HG03045 (cell line): Measurements from ENCODE around the gene IGSF3.
"Not testable (repeated sequence)": the region's sequence is repeated elsewhere in the genome, so short reads cannot be mapped to it uniquely, and the experiment has no call there.

Experiments used
- ATAC-seq: cut with Tn5 transposase; IDR thresholded peaks from one replicate; pipeline ENCODE4 v1.9.1; 2021; ENCODE audit warnings: mild to moderate bottlenecking, moderate library complexity; ENCODE audit not compliant: unreplicated experiment

The IGSF3 gene

DNA sequence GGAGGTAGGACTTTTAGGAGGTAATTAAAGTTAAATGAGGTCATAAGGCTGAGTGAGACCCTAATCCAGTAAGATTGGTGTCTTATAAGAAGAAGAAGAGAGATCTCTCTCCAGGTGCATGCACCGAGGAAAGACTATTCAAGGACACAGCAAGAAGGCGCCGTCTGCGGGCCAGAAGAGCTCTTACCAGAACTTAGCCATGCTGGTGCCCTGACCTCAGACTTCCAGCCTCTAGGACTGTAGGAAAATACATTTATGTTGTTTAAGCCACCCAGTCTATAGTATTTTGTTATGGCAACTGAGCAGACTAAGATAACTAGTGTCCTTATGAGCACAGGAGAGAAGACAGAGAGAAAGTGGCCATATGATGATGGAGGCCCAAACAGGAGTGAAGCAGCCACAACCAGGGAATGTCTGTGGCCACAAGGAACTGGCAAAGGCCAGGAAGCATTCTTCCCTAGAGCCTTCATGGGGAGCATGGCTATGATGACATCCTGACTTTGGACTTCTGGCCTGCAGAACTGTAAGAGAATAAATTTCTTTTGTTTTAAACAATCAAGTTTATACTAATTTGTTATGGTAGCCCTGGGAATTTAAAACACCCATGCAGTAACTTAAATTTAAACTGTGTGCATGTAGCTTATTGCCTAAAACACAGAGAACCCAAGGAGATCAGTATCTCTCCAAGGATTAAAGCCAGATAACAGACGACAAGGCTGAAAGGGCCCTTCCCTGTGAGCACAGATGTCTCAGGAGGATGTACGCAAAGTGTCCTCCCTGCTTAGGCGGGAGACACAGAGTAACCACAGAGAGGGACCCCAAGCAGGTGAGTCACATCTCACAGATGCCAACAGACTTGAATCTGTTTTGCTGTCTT, 86.8 kb downstream of the IGSF3 start:
- no peak for ATAC-seq

DNA sequence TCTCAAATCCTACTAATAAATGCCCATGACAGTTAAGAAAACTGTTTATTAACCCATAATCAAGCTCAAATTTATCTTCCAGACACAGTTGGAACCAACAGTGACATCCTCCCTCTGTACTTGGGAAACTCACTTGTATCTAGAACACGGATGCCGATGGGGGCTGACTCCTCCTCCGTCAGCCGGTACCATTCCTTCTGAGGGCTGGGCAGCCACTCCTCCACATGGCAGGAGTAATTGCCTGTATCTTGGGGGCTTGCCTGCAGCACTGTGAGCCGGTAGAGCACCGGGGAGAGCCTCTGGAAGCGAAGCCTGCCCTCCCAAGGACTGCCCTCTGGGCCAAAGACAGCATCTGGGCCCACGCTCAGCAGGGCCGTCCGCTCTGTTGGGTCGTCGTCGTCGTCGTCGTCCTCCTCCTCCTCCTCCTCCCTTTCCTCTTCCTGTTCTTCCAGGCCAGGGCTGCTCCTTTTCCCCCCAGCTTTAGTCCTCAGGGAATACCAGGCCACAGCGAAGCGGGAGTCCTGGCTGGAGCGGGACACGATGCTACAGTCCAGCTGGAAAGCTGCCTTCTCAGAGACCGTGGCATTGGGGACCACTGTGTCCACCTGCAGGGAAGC, 88.2 kb downstream of the IGSF3 start:
- ATAC-seq, result no peak

DNA sequence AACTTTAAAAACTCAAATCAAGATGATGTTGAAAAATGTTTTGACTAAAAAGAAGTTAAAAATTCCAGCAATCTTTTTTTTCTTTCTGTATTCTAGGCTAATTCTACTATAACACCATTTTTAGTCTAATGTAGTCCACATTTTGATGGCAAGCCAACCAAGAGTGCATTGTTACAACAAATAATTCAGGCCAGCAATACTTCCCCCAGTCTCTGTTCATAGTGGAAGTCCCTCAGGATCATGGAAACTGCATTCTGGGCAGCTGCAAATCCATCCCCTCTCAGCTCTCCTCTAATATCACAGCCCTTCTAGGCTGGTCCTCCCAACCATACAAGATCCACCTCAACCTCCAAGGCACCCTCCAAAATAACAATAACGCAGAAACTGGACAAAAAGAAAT, 89.0 kb downstream of the IGSF3 start:
- ATAC-seq, result no peak

DNA sequence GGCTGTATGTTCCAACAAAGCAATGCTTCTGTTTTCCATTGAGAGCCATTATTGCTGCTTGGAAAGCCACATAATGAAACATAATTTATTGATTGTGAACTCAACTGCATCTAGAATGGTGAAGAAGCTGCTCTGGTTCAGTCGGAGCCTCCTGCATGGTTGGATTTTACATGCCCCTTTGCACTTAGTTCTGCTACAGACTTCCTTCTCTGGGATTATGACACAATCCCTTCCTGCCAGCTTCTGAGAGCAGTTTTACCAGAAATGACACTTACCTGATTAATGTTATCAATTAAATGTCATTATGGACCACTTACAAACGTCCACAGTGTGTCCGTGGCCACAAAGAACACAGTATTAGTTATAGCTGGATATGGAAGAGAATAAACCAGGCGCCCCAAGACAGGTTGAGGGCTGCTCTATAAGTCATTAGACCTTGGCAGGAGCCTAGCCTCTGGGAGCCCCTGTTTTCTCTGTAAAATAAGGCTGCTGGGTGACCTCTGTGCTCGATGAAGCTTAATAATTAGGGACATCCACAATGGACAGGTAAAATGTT, 89.7 kb downstream of the IGSF3 start:
- no peak for ATAC-seq

DNA sequence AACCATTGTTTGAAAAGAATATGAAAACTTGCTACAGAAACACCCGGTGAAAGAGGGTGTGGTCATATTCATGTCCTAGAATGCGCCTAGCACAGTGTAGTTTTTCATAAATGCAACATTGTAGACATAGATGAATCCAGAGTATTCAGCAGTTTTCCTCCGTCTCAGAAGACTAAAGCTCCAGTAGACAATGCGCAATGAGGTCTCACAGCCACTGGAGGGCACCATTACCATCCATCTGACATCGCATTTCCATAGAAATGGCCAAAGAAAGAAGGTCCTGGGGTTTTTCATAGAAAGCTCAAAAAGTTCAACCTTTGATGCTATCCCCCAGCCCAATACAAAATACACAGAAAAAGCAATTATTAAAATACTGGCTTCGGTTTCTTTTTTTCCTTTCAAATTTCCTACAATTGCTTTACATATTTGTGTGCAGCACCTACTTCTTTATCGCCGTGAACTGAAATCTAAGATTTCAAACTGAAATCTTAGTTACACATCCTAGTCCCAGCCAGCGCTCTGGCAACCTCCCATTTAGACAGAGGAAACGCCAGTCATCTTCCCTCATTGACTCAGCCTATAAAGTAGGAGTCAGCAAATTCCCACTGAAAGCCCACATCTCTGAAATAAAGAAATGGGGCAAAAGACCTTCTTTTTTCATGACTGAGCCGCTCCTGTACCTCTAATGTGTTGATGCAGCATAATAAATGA, 92.8 kb downstream of the IGSF3 start:
- ATAC-seq, result no peak

DNA sequence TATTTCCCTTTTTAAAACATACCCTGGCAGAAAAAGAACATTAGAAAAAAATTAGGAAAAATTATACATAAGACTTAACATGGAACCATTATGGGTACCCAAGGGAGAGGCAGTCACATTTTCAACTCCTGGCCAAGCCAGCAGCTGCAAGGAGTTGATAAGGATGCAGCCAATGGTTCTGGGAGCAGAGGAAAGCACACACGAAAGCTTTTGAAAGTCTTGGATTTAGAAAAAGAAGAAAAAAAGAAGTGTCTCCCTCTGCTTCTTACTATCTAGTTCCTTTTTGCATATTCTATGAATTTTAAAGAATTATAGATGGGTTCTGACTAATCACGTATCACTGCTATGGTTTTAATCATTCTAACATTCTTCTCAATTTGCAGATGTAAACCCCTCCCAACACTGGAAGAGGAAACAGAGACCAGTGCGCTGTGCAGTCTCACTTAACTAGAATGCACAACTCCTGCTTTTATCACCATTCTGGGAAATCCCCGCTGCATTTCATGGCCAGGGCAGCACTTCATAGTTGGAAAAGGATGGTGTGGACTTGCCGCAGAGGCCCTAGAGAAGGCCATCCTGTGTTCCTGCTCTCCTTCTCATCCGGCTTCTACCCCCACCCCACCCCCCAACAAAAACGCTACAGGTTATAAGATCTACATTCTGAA, 94.0 kb downstream of the IGSF3 start:
- no peak for ATAC-seq

DNA sequence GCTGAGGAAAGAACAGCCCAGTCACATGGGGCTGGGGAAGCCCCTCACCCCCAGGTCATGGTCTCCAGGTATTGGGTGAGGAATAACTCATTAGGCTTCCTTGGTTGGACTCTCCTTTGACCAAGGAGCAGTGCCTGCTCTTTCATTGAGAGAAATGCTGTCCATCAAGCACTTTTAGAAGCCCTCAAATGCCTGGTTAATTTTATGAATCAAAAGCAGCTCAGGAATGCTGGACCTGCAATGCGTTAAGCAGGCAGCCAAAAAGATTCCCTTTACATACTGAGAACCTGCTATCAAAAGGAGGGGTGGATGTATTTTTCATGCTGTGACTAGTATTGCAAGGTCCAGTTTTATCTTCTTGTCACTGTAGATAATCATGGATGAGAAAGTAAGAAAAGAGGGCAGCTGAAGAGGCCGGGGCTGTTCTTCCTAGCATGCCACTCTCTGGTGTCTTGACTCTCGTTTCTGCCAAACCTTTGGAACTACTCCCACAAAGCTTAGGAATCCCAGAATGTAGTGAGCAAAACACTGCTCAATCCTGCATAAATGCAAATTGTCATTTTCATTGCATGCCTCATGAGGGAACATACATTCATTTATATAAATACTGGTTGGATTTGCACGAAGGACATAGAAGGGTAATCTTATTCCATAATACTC, 94.6 kb downstream of the IGSF3 start:
- ATAC-seq, result no peak

DNA sequence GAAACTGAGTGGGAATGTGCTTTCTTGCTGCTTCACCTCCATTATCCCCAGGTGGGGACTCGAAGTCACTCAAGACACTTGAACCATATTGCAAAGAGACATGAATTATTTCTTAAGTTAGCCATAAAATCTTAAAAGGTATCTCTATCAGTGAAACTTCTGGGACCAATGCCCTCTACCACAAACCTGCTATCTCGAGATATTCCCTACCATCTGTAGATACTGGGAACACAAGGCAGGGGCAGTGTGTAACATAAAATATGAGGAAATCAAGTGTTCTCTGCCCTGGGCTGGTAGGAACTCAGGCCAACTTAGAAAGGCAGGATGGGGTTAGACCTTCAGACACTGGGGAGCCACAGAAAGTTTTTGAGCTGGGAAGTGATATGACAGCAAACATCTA, 95.4 kb downstream of the IGSF3 start:
- no peak for ATAC-seq

DNA sequence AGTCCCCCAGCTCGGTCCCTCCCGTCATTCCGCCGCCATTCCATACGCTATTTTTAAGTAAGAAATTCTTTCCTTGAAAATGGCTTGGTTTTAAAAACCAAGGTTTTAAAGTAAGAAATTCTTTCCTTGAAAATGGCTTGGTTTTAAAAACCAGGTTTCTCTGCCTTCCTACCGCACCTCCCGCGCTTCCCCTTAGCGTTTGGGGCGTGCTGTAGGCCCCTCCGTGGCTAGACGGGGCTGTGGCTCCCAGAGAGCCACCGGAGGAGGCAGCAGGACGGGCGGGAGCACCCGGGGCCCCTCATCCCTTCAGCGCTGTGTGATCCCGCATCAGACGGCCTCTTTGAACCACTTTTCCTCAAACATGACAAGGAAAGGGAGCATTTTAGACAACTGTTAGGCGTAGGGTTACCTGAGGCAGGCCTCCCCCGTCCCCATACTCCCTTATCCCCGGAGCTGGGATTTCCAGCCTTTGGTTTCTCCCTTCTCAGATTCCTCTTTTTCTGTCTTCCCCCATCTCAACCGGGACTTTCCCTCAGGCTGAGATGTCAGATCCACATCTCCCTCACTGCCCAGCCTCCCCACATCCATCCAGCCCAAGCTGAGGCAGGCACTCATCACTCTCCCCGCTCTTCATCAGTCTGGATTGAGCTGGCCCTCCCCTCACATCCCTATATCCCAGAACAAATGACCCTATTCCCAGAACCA, 96.2 kb downstream of the IGSF3 start:
- no peak for ATAC-seq

DNA sequence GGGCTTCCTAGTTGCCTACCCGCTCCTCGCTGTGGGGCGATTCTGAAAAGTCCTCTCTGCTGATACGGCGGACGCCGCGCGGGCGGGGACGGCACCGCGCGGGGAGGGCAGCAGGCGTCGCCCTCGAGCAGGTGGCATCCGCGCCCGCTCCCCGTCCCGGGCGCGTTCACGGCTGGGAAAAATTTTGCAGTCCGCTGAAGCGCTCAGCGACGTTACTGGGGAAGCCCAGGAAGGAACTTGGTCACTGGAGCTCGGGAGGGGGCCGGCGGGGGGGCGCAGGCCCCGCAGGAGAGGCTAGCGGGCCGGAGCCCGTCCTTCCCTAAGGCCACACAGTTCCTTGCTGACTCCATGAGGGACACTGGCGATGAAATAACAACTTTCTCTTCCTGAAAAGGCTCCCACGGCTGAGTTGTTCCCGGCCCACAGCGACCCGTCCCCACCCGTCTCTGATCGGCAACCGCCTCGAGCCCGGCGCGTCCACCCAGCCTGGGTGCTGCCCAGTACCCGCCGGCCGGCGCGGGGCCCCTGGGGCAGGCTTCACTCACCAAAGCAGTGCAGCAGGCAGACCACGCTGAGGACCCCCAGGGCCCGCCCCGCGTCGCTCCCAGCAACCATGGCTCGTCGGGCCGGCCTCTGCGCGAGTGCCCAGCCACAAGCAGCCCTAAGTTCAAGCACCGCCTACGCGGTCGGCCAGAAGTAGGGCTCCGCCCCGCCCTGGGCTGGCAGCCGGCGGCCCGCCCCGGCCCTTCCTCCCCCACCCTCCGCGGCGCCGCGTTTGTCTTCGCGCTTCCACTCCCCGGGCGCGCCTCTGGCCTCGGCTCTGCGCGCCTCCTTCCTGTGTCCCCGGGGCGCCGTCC, 96.9 kb downstream of the IGSF3 start, which contains the start of gene CD58:
Gene CD58 (minus strand): TSS at position 669 of the 857 bp plus-strand sequence. CDS start 54 bp downstream, at position 615.
- ATAC-seq, result peak; percentile 73

DNA sequence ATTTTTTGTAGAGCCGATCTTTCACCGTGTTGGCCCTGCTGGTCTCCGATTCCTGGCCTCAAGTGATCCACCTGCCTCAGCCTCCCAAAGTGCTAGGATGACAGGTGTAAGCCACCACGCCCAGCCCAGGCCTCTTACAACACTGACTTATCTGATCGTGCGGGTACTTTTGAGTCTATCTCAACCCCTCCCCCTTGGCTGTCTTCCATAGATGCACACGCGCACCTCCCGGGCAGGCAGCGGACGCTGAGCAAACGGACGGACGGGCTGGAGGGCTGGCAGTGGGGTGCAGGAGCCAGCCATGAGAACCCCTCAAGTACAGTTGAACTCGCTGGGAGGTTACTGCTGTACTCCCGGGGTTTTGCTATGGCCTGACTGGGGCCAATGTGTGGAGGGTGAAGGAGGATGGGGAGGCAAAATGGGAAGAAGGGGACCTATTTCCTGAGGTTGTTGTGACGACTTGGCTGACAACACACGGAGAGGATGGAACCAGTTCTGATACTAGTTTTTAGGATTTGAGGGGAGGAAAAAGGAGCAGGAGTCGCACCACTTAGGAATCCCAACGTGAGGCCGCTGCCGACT, 97.7 kb downstream of the IGSF3 start:
- ATAC-seq, result peak; percentile 21

DNA sequence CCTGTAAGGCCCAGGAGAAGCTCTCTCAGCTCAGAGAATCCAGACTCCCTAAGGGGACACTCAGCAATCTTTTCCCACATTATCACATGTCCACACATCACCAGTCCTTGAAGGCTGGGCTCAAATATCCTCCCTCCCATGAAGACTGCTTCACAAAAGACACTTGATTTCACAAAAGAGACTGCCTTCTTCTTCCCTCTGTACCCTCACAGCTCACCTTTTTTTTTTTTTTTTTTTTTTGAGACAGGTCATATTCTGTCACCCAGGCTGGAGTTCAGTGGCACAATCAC, 98.2 kb downstream of the IGSF3 start:
- no peak for ATAC-seq

DNA sequence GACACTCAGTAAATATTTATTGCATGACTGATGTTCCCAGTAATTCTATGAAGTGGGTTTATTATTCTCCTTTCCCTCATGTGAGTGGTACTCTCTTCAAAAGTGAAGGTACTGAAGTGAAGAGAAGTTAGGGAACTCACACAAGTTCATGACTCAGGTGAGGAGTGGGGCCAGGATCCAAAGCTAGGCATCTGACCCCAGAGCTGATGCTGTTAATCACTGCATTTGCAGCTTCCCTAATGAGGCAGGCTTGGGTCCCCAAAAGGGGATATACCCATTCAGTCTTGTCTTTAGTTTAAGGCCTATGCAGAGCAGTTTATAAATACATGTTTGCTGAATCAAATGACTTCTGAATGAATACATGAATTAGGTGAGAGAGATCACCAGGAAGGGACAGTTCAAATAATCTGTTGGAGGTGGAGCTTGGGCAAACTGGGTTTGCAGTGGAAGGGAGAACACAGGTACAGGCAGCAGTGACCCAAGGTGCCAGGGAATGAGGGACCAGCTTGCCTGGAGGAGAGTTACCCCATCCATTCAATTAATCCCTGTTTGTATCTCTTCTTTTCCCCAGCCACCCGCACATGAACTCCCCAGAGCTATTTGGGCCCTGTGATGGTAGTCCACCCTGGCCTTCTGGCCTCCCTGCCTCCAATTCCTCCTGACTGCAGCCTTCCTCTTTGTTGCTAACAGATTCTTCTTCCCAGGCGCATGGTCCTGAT, 98.7 kb downstream of the IGSF3 start:
- ATAC-seq, result no peak

DNA sequence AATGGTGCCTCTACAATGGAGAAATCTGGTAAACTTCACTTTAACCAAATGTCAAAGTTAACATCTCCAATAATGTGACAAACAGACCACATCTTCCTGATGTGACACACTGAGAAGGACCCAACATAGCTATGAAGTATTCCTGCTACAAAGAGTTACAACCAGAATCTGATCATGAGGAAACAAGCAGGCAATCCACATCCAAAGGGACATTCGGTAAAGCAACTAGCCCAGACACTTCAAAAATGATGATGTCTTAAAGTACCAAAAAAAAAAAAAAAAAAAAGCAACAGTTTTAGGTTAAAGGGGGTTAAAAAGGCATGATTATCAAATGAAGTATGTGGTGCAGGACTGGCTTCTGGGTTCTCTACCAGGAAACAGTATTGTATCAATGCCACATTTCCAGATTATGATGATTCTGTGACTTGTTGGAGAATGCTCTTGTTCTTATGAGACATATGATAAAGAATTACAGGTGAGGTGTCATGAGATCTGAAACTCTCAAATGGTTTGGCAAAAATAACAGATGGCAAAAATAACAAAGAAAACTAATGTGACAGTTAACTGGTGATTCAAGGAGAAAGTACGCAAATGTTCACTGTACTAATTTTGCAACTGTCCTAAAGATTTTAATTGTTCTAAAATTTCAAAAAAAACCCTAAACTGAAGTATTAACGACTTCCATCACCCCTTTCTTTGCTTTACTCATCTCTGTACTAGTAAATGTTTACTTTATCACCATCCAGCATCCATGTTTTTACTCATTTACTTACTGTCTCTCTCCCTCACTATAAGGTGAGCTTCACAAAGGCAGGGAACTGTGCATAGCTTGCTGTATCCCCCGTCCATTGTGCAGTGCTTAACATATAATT, 99.5 kb downstream of the IGSF3 start:
- no peak for ATAC-seq

DNA sequence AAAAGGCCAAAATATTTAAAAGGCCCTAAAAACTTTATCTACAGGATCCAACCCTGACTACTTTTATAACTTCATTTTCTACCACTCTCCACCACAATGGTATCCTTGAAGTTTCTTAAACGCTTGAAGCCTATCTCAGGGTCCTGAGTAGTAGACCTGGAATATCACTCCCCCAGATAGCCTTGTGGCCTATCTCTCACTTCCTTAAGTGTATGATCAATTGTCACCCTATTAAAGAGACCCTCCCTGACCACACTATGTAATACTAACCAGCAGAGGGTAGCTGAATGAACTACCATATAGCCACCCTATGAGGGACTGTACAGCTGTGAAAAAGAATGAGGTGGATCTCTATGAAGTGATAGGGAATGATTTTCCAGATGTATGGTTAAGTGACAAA, 102.3 kb downstream of the IGSF3 start:
- ATAC-seq, result no peak

DNA sequence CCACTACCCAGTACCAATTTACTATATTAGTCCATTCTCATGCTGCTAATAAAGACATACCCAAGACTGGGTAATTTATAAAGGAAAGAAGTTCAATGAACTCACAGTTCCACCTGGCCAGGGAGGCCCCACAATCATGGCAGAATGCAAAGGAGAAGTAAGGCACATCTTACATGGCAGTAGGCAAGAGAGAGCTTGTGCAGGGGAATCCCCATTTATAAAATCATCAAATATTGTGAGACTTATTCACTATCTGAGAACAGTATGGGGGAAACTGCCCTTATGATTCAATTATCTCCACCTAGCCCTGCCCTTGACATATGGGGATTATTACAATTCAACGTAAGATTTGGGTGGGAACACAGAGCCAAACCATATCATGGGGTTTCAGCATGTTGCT, 103.1 kb downstream of the IGSF3 start:
- no peak for ATAC-seq

DNA sequence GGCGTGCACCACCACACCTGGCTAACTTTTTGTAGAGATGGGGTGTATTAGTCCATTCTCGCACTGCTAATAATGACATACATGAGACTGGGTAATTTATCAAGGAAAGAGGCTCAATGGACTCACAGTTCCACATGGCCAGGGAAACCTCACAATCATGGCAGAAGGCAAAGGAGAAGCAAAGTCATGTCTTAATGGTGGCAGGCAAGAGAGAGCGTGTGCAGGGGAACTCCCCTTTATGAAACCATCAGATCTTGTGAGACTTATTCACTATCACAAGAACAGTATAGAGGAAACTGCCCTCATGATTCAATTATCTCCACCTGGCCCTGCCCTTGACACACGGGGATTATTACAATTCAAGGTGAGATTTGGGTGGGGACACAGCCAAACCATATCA, 105.1 kb downstream of the IGSF3 start:
- not testable (repeated sequence) for ATAC-seq
